ENCODE measurements around the gene ATAT1. TPM values are rescaled to one million over a fixed set of nuclear protein-coding genes. Genes with fewer than 3 reads are reported as not detected.
A peak's percentile ranks its signal among the peaks of the same experiment; 100 is the strongest.

ATAT1 gene
- total and polyA plus RNA-seq, 2 of the 13 experiments (the other 11 are each of a cell fraction or from before 2014, with no cell fraction given), result 9.2 to 23.6 TPM

DNA sequence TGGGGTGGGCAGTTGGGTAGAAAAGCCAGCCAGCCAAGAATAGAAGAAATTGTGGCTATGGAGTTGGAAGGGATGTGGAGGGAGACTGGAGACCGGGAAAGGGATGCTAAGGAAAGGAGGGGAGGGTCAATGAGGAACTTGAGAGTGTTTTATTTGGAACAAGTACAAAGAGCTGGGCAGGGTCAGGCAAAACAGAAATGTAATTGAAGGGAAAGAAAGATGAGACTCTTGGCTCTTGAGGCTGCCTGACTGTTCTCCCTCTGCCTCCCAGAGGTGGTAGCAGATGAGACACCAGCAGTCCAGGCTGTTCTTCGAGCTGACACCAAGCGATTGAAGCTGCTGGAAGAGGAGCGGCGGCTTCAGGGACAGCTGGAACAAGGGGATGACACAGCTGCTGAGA is 42.8 kb upstream of the ATAT1 start:
- in situ Hi-C loops (cut with HindIII; ENCODE audit: extremely low pct_ligation_motif_present, low pct_unique_long_range_greater_than_20kb) (no loop called here), intact Hi-C loops (cut with micrococcal nuclease; ENCODE audit: unreplicated experiment) (no loop called here)
- no peaks in the 10 kb centered on the region for H3K27me3 ChIP-seq (ENCODE audit: control insufficient read depth in 1 of 2, insufficient read depth in 2 of 2, low read length in 2 of 2)
- WGBS (ENCODE audit: low lambda C conversion rate), result 97% methylated on average over 5 of the region's 5 CpGs
- ATAC-seq (no peak; the same call in 2 of the 3 replicates), FAIRE-seq (no peak), DNase-seq (ENCODE audit: low spot score) (no peak)
- no peaks in the 10 kb centered on the region for H3K4me1 ChIP-seq (ENCODE audit: insufficient read depth, low read length)
- ChIA-PET CTCF (ENCODE audit: low intra/inter-chr PET ratio, low total read pairs) (no interaction called here), POLR2A (interaction anchor here (0.8 to 2.1 kb wide), 3 partner anchors 13 to 29 kb away, joined by 3 to 6 read pairs (median 4); partner anchors contain the start of gene ABCF1)
- H3K36me3 ChIP-seq (replicated peaks in 1 of 2; ENCODE audit: control insufficient read depth in 1 of 2, insufficient read depth in 2 of 2, low read length in 2 of 2), result peaks cover 54 to 85% of the 10 kb centered on the region in 2 experiments
- no peak overlapping the region for H3K4me2 ChIP-seq (ENCODE audit: low read depth, low read length)
- no TSS peak for BruUV-seq (replicated peaks)
- no peaks in the 10 kb centered on the region for H4K20me1 ChIP-seq (ENCODE audit: insufficient read depth, low read length)
- no peak overlapping the region for H3K27ac ChIP-seq (ENCODE audit: extremely low read length, insufficient read depth, low read length)
- H3K9me3 ChIP-seq (ENCODE audit: low read length), result no peaks in the 10 kb centered on the region
- H2AFZ ChIP-seq (ENCODE audit: low read length), result no peak overlapping the region
- no peak overlapping the region for H3K4me3 ChIP-seq (replicated peaks in 1 of 3; ENCODE audit: insufficient read depth in 1 of 3, low read depth in 2 of 3, low read length in 3 of 3)
- H3K79me2 ChIP-seq (ENCODE audit: insufficient read depth, low read length), result no peaks in the 10 kb centered on the region
- no peak overlapping the region for H3K9ac ChIP-seq (ENCODE audit: insufficient read depth, low read depth, low read length)
- no peak for TF ChIP-seq KDM5B (CRISPR knock-in tag; IDR thresholded peaks at IDR 0.05; ENCODE audit: borderline replicate concordance)
- TF ChIP-seq HMGXB4 (CRISPR knock-in tag; IDR thresholded peaks at IDR 0.05; ENCODE audit: borderline replicate concordance in 1 of 2, low read depth in 1 of 2), result no peak
- TF ChIP-seq RBM39 (IDR thresholded peaks at IDR 0.05; ENCODE audit: low read depth, low read length, poor library complexity, severe bottlenecking), result no peak
- TF ChIP-seq MIER2 (CRISPR knock-in tag; IDR thresholded peaks at IDR 0.05), result no peak
- TF ChIP-seq ZNF430 (CRISPR knock-in tag; IDR thresholded peaks at IDR 0.05), result no peak
- TF ChIP-seq ZKSCAN8 (CRISPR knock-in tag; IDR thresholded peaks at IDR 0.05; ENCODE audit: borderline replicate concordance), result no peak
- peak; percentile 38; the same call in 1 of the 2 replicates for TF ChIP-seq POLR2G (IDR thresholded peaks at IDR 0.05; ENCODE audit: low read depth, low read length)
- no peak for TF ChIP-seq MATR3 (CRISPR knock-in tag; IDR thresholded peaks at IDR 0.05)
